NCI-H2107 treated with DMSO at 0.1 percent for 48 hours (cell line): Measurements from ENCODE around the gene TOP3A.
"Not testable (repeated sequence)": the region's sequence is repeated elsewhere in the genome, so short reads cannot be mapped to it uniquely, and the experiment has no call there.

ENCODE experiments used
- DNase-seq: peaks from one replicate; lab custom pipeline; 2025; ENCODE audit not compliant: unreplicated experiment; lab: John Stamatoyannopoulos, UW

Gene TOP3A

DNA sequence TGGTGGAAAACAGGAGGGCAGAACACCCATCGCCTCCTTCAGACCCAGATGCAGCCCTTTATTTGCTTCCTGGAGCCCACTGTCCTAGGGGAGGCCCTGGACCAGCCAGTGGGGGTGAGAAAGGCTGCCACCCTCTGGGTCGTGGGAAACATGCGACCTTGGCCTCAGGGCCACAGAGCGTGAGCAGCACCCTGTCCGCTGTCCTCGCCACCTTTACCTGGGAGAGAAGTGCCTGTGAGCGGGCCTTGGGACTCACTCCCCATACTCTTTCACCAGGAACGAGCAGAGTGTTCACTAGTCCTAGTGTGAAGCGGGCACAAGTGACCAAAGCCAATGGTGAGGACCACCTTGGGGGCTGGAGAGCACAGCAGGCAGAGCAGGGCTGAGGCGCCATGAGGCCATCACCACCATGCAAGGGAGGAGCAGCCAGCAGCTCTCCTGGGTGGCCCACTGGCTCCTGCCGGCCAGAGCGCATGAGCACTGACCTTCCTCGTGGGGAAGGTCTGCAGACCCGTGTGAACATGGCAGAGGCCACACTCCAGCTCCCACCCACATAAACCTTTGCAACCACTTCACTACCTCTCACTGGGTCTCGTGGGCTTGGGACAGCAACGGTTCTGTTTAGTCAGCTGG lies 8.8 kb upstream of the TOP3A start:
- DNase-seq: no peak

DNA sequence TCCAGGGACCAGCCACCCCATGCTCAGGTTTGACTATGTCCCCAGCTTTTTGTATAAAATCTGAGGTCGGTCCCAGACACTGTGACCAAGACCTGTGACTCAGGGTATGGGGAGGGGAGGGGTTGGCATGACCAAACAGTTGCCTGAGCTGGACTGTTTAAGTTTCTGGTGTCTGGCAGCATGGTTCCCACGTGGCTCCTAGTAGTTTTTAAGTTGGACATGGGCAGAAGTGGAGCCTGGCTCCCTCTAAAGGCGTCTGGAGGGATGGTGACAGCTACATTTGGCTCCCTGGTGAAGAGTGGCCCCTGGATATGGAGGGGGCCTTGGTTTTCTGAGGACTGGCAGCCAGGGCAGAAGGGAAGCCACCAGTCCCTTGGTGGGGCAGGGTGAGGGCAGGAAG lies 8.2 kb upstream of the TOP3A start:
- DNase-seq: no peak

DNA sequence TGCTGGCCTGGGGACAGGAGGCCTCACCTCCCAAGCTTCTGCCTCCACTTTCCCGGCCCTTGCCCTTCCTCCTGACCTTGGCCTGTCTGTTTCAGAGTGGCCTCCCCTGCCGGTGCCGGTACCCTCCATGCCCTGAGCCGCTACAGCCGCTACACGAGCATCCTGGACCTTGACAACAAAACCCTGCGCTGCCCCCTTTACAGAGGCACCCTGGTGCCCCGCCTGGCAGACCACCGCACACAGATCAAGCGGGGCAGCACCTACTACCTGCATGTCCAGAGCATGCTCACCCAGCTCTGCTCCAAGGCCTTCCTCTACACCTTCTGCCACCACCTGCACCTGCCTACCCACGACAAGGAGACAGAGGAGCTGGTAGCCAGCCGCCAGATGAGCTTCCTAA lies 7.7 kb upstream of the TOP3A start:
- DNase-seq: no peak

DNA sequence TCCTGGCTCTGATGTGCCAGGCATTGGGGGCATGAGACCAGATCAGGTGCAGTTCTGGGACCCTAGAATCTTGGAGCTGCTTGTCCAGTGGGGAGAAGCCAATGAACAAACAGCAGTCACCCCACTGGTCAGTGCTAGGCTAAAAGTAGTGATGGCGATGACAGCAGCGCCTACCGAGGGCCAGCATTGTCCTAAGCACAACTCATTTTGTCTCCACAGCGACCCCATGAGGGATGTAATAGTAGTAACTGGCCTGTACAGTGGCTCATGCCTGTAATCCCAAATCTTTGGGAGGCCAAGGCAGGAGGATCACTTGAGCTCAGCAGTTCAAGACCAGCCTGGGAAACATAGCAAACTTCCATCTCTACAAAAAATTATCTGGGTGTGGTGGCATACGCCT lies 6.5 kb upstream of the TOP3A start:
- no peak for DNase-seq

DNA sequence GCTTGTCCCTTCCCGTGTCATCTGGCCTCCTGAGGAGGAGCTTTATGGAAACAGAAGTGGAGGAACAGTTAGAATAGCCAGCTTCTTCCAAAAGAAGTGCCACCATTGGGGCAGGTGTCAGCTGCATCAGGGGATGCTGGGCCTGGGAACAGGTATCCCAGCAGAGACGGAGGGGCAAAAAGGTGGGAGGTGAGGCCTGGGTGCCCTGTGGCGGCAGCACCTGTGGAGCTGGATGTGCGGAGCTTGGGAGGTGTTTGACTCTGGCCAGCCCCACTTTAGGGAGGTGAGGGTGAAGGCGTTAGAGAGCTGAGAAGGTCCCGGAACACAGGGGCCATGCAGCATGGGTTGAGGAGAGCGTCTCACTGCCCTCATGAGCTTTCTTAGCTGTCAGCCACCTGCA lies 5.5 kb upstream of the TOP3A start:
- DNase-seq: no peak

DNA sequence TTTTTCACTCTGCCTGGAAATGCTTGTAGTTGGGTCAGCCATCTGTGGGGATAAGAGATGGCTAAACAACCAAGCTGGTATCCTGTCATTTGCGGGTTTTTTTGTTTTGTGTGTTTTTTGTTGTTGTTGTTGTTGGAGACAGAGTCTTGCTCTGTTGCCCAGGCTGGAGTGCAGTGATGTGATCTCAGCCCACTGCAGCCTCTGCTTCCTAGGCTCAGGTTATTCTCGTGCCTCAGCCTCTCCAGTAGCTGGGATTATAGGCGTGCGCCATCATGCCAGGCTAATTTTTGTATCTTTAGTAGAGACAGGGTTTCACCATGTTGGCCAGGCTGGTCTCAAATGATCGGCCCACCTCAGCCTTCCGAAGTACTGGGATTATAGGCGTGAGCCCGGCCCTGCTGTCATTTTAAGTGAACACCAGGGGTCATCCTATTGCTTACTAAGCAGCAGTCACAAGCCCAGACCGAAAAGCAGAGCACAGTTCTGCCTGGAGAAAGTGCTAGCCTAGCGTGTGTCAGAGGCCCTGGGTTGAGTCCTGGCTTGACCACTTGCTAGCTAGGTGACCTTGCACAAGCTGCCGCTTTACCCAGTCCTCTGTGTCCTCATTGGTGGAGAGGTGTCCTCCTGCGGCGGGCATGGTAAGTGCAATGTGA lies 4.9 kb upstream of the TOP3A start:
- DNase-seq: peak; percentile 6

DNA sequence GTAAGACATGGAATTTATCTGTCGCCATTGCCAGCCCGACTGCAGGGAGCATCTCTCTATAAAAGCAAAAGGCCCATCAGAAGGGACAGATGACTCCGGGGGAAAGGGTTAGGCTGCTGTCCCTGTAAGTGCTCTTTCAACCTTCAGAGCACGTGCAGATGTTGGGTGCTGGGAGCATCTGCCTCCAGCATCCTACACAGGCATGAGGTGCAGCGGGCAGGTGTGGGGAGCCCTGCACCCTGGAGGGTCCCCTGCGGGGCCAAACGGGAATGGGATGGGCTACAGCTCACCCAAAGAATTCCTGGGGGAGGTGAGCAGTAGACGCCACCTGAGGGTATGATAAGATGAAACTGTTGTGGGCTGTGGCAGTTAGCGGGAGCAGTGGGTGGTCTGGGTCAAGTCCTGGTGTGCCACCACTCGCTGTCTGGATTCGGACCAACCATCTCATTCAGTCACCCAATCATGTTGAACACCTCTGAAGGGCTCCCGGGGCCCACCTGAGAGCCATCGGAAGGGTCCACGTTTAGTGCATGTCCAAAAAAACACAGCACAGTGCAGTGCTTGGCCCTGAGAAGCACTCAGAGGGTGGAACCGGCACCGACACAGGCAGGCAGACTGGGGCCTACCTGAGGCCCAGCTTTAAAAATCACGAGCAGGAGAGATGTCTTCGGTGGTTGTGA lies 4.1 kb upstream of the TOP3A start:
- DNase-seq: no peak

DNA sequence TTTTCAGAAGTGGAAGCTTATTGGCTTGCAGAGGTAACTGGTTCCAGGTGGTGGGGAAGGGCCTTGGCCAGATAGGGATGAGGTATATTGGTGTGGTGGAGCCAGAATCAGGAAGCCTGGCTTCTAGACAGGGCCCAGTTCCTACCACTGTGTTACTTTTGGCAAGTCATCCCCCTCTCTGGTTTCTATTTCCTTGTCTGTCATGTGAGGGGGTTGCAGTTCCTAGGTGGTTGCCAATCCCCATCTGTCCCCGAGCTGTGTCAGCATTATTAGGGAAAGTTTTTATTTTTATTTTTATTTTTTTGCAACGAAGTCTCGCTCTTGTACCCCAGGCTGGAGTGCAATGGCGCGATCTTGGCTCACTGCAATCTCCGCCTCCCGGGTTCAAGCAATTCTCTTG lies 3.3 kb upstream of the TOP3A start:
- no peak for DNase-seq

DNA sequence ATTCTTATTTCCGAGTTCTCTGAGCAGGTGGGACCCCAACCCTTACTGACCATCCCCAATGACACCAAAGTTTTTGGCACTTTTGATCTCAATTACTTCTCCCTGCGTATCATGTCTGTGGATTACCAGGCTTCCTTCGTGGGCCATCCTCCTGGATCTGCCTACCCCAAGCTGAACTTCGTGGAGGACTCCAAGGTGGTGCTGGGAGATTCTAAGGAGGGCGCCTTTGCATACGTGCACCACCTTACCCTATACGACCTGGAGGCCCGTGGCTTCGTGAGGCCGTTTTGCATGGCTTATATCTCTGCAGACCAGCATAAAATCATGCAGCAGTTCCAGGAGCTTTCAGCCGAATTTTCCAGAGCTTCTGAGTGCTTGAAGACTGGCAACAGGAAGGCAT lies 1.2 kb upstream of the TOP3A start:
- no peak for DNase-seq

DNA sequence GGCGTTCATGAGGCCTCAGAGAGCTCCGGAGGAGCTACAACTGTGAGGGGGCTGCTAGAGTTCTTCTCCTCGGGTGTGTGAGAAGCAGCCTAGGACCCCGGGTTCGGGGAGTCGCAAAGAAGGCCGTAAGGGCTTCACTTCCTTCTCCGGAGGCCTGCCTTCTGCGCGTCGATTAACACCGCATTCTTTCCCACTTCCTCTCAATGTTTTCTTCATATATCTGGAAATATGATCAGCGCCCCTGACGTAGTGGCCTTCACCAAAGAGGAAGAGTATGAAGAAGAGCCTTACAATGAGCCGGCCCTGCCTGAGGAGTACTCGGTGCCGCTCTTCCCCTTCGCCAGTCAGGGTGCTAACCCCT lies 748 bp upstream of the TOP3A start:
- DNase-seq: no peak

DNA sequence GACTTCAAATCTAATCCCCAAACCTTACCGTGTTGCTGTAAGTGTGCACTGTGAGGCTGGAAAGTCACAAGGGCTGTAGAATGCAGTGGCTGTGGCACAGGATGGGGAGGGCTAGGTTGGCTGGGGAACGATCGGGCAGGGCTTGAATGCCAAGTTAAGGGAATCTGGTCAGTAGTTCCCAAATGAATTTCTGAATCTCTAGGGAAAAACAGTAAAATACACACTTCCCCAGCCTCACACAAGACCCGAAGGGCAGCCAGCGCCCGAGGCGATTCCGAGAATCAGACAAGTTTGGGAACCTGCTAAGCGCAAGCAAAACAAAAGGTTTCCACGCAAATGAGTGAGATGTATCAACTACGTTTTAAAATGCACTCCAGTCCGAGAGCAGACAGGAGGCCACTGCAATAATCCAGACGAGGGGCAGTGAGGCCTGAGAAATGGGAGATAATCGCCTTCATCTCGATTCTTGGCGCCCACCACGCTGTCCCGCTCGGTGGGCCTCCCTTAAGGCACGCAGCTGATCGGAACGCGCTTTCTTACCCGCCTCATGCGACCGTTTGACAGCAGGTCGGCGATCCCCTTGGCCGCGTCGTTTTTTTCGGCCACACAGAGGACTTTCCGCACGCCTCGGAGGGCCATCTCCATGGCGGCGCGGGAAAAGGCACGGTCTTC lies 599 bp downstream of the TOP3A start:
- DNase-seq: no peak

DNA sequence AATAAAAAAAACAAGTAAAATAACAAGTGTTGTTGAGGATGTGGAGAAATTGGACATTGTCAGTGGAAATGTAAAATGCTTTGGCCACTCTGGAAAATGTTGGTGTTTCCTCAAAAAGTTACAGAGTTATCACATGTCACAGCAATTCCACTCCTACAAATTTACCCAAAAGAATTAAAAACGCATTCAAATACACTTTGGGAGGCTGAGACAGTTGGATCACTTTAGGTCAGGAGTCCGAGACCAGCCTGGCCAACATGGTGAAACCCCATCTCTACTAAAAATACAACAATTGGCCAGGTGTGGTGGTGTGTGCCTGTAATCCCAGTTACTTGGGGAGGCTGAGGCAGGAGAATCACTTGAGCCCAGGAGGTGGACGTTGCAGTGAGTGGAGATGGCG lies 5.6 kb downstream of the TOP3A start:
- DNase-seq: no peak

DNA sequence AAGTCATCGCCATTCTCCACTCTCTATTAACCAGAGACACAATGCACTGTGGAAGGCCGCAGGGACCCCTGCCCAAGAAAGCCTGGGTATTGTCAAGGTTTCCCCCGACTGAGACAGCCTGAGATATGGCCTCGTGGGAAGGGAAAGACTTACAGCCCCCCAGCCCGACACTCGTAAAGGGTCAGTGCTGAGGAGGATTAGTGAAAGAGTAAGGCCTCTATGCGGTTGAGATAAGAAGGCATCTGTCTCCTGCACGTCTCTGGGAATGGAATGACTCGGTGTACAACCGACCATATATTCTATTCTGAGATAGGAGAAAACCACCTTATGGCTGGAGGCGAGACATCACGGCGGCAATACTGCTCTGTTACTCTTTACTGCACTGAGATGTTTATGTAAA lies 11.6 kb downstream of the TOP3A start:
- DNase-seq: not testable (repeated sequence)

DNA sequence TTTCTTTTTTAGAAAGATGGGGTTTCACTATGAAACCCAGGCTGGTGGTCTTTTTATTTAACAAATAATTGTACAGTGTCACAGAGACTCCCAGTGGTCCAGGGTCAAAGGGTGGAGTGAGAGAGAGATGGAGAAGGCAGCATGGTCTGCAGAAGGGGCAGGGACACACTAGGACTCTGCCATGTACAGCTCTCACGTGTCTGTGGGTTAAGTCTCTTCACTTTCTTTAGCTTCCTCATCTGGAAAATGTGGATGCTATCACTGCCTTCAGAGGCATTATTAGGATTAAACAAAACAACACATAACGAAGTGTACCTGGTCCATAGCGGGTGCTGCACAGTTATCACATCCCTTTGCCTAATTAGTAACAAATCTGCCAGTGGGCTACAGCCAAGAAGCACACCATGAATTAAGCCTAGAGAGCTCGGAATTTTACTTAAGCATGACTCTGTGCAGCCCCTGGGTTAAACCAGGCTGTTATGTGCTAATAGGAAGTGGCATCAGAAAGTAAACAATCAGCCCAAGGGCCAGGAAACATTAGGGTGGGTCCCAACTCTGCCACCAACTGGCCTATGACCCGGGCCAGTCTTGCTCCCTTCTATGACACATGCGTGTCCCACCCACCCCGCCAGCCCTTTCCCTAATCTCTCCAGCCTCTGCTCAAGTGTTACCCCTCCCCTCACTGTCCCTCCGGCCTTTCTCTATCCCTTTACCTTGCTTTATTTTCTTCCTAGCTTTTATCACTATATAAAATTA lies 13.9 kb downstream of the TOP3A start:
- no peak for DNase-seq

DNA sequence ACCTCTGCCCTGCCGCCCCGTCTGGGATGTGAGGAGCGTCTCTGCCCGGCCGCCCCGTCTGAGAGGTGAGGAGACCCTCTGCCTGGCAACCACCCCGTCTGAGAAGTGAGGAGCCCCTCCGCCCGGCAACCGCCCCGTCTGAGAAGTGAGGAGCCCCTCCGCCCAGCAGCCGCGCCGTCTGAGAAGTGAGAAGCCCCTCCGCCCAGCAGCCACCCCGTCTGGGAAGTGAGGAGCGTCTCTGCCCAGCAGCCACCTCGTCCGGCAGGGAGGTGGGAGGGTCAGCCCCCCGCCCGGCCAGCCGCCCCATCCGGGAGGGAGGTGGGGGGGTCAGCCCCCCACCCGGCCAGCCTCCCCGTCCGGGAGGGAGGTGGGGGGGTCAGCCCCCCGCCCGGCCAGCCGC lies 16.7 kb downstream of the TOP3A start:
- not testable (repeated sequence) for DNase-seq

DNA sequence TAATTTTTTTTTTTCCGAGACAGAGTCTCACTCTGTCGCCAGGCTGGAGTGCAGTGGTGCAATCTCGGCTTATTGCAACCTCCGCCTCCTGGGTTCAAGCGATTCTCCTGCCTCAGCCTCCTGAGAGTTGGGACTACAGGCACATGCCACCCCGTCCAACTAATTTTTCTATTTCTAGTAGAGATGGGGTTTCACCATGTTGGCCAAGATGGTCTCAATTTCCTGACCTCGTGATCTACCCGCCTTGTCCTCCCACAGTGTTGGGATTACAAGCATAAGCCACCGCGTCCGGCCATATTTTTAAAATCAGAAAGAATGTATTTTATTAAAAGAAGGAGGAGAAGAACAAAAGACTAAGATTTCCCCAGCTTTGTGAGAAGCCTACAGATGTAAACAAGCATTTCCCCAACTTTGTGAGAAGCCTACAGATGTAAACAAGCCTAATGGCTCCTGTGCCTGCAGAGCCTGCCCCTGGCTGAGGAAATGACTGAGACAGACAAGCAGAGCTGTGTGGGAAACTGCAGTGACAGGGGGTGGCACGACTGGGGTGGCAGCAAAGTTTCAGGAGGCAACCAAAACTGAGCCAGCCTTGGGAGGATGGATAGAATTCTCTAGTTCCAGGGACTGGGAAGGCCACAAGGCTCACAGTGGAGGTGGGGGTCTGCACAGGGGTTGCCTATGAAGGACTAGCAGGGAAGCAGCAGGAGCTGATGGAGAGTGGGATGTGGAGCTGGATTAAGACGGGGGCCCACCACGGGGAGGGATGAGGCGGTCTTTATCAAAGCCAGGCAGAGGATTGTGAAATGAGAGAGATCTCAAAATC lies 22.9 kb downstream of the TOP3A start:
- DNase-seq: no peak

DNA sequence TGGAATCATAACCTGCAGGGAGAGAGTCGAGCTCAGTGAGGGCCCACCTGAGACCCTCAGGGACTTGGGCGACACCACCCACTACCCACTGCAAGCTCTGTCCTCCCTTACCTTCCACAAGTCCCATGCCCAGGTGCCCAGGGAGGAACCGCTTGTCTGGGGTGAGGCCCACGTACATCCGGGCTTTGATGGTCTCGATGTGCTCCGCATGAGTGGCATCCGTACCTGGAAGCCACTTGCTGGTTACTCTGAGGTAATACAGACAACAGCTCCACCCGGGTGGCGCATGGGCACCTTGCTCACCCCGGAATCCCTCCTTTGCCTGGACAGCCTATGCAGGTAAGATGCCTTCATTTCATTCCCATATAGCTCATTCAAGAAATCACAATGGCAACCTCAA lies 29.5 kb downstream of the TOP3A start:
- no peak for DNase-seq

DNA sequence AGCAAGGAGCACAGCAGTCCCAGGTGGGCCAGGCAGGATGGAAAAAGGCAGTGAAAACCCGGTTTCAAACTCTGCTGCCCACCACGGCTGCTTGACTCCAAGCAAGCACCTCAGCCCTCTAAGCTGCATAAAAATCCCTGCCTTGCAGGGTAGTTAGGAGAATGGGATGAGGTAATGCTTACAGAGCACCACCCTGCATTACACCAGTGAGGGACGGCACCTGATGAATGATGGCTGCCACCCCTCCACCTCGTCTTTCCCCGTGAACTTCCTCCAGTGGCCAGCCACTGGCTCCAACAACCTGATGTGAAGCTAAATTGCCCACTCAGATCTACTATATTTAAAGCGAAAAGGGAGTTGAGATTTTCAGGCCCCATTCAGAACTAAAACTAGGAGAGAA lies 33.0 kb downstream of the TOP3A start:
- no peak for DNase-seq

DNA sequence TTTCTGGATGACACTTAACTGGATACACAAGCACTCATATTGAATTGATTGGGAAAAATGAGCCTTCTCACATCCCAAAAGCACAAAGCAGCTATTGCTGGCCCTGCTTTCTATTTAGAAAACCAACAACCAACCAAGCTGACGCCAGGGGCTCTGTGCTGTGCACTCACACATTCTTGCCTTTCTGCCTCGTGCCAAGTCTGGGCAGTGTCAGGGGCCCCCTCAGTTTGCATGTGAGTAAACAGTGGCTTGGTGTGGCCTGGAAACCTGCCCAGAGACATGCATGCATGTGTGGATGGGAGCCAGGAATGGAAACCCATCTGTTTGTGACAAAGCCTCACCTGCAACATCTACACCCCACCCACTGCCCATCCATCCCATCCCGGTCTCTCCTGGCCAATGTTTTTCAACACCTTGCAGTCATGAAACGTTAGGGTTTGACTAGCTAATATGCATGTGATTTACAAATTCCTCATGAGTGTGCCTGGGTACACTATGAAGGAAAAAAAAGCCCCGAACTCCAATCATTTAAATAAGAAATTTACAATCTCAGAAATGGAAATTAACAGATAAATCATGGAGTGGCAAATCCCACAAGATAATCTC lies 33.9 kb downstream of the TOP3A start:
- DNase-seq: no peak

DNA sequence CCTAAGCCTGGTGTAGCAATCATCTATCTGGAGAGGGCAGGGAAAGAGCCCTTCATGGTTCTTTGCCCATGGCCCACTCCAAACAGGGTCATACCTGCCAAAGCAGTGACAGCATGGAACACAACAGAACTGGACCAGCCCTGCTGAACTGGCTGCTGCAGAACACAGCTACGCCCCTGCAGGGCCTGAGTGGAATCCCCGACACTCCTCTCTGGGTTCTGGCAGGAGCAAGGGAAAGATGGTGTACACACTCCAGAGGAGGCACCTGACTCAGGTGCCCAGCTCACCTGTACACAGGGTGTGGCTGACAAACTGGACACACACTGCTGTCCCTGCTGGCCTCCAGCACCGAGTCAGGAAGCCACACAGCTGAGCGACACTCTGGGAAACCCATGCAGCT lies 34.5 kb downstream of the TOP3A start:
- no peak for DNase-seq
